ENCODE data around the gene RSBN1L.

DNA sequence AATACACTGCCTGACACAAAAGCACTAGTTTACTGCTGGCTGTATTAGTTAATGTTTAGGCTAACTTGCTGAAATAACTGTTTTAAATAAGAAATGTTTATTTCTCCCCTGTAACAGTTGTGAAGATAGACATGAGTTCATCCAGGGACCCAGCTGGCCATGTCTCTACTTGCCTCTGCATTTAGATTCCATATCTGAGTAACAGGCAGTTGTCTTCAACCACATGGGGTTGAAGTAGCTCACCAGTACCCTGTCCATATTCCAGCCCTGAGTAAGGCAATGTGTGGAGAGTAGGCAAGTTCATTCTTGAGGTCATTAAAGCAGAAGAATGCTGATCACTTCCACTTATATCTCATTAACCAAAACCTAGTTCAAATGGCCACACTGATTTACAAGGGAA, 31.1 kb upstream of the RSBN1L start:
- TF ChIP-seq EZH2 (IDR thresholded peaks at IDR 0.05) (no peak), POLR2AphosphoS5 (IDR thresholded peaks at IDR 0.05; ENCODE audit: borderline replicate concordance, low read depth, low read length) (no peak)

Measured in SK-N-MC (cell line).